ENCODE measurements around the gene PRRC2C. TPM values are rescaled to one million over a fixed set of nuclear protein-coding genes. Genes with fewer than 3 reads are reported as not detected.
A peak's percentile ranks its signal among the peaks of the same experiment; 100 is the strongest.
"Not testable (repeated sequence)": the region's sequence is repeated elsewhere in the genome, so short reads cannot be mapped to it uniquely, and the experiment has no call there.

PRRC2C gene
- total RNA-seq, 1 donor from 2014 or later = 64.6 TPM

DNA sequence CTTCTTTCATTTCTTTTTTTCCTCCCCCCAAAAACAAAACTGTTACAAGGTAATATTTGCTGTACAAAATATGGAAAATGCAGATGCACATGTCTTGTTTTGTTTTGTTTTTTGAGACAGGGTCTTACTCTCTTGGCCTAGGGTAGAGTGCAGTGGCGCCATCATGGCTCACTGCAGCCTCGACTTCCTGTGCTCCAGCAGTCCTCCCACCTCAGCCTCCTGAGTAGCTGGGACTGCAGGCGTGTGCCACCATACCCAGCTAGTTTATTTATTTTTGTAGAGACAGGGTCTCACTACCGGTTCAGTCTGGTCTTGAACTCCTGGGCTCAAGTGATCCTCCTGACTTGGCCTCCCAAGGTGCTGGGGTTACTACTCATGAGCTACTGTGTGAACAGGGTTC, 15.5 kb downstream of the PRRC2C start:
- DNase-seq = no peak

DNA sequence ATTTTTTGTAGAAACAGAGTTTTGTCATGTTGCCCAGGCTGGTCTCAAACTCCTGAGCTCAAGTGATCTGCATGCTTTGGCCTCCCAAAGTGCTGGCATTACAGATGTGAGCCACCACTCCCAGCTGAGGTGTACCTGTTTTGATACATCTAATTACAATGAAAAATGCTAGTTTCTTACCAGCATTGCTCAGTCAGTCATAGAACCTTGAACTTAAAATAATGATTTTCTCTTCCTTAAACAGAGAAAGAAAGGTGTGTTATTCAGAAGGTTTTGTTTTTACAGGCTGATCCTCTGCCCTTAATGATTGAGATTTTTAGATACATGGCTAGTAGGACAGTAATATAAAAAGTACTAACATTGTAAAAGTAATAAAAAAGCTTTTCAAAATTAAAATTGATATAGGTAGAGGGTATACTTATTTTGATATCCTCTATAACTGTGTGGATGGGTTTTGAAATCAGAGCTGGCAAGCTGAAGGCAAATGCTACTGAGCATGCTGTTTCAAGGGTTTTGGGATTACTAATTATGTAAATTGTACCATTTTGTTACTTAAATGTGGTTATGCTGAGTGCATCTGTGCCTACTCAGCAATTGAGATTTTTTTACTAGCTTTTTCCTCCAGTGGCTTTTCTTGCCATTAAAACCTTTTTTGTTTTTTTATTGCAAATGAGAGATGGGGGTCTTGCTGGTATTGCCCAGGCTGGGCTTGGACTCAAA, 16.1 kb downstream of the PRRC2C start:
- DNase-seq = no peak

DNA sequence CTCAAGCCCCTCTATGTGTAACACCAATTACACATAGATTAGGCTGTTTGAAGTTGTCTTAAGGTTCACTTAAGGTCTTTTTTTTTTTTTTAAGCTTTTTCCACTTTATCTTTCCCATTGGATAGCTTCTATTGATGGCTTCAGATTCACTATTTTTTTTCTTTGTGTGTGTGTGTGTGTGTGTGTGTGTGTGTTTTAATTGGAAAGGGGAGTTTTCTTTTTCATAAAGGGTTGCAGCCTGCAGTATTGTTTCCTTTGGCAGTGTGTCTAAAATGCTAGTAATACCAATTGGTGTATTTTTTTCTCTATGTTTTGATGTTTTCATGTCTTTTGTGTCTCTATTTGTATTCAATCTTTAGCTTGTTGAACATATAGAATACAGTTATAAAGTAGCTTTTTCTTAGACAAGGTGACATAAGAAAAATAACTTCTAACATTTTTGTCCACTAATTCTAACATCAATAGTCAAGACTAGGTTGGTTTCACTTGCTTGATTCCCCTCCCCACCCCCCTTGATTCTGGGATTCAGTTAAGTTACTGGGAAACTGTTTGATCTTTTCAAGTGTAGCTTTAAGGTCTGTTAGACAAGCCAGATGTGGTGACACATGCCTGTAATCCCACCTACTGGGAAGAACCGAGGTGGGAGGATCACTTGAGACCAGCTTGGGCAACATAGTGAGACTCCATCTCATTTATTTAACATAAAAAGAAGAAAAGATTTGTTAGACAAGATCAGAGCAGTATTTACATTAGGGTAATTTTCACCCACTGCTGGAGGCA, 21.4 kb downstream of the PRRC2C start:
- no peak for DNase-seq

DNA sequence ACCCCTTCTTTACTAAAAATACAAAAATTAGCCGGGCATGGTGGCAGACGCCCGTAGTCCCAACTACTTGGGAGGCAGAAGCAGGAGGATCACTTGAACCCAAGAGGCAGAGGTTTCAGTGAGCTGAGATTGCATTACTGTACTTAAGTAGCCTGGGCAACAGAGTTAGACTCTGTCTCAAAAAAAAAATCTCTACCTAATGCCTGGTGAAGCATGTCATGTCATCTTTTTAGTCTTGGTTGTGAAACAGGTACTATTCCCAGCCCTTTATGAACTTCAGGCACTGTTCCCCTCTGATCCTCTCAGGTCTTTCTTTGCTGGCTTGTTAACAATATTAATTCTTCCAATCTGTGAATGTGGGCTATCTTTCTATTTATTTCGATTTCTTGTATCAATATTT, 22.1 kb downstream of the PRRC2C start:
- no peak for DNase-seq

DNA sequence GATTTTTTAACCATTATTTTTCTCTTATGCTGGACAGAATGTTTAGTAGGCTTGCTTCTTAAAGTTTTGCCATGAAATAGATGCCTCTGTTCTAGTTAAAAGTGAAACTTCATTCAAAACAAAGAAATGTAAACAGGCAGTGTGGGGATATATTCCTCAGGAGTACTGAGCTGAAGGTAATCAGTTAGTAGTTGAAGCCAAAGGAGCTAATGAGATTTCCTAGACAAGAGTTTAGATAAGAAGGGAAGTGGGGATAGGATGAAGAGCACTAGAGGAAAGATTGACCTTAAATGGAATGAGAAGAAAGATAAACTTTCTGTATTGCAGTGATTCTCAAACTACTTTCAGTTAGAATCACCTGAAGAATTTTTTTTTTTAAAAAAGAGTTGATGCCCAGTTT, 23.9 kb downstream of the PRRC2C start:
- no peak for DNase-seq

DNA sequence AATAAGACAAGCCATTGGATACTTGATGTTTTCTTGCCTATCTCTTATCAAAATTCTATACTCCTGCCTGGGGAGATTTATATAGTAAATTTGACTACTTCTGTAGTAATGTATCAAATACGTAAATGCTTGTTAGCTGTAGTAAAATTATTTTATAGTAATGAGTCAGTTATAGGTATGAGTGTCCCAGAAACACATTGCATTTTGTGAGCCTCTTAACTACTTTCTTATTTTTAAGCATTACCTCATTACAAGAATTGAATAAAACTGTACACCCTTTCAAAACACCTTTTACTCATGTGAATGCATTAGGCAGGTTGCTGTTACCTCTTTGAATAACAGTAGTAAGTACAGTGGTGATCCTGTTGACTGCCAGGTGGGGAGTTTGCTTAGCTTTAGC, 28.4 kb downstream of the PRRC2C start:
- DNase-seq = no peak

DNA sequence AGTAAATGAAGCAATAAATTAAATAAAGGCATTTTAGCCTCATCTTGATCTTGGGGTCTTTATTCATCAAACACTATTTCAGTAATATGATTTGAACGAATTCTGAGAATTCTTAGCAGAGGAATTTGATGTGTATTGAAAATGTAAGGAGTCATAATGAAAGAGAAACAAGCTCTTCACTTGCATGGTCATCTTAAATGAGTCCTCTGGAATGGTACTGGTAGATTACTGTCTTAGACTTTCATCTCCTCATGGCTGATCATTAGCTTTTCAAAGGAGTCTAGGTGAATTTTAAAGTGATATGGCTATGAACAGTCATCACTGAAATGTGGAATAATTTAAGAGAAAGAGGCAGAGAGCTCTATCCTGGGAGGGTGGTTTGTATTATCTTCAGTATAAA, 30.0 kb downstream of the PRRC2C start:
- DNase-seq = no peak

DNA sequence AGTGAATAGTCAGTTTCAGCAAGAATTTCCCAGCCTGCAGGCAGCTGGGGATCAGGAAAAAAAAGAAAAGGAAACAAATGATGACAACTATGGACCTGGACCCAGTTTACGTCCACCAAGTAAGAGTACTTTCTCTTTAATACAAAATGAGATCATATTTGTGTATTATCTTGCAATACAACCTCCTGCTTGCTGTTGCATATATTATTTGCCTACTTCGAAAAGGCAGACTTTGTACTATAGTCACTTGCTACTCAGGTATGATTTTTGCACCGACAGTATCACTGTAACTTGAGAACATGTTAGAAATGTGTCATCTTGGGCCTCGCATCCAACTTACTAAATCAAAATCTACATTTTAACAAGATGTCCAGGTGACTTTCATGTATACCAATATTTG, 30.4 kb downstream of the PRRC2C start:
- no peak for DNase-seq

DNA sequence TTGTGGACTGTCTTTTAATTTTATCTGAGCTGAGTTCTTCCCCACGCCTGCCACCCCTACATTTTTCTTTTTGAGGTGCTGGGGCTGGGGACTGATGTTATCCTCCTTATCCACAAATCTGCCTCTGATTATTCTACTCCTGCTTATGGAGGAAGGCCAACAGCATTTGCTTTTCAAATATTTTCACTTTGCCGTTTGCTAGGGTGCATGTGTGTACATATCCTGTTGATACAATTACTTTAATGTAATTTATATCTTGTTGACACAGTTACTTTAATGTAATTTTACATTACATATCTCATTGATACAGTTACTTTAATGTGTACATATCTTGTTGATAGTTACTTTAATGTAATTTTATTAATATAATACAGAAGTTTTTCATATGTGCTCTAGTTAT, 36.2 kb downstream of the PRRC2C start:
- no peak for DNase-seq

DNA sequence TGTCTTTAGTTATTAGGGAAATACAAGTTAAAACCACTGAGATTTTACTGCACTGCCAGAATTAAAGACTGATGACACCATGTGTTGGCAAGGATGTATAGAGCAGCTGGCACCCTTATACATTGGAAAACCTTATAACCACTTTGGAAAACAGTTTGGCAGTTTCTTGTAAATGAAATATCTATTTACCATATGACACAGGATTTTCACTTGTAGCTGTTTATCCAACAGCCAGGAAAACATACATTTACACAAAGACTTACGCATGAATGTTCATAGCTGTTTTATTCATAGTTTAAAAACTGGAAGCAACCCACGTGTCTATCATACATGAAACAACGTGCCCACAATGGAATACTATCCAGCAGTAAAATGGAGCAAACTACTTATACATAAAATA, 45.3 kb downstream of the PRRC2C start:
- DNase-seq = peak; percentile 26

DNA sequence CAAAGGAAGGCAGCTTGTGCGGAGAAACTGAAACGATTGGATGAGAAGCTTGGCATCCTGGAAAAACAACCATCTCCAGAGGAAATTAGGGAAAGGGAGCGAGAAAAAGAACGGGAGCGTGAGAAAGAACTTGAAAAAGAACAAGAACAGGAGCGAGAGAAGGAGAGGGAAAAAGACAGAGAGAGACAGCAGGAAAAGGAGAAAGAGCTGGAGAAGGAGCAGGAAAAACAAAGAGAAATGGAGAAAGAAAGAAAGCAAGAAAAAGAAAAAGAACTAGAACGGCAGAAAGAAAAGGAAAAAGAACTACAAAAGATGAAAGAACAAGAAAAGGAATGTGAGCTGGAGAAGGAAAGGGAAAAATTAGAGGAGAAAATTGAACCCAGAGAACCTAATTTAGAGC, 47.2 kb downstream of the PRRC2C start:
- no peak for DNase-seq

DNA sequence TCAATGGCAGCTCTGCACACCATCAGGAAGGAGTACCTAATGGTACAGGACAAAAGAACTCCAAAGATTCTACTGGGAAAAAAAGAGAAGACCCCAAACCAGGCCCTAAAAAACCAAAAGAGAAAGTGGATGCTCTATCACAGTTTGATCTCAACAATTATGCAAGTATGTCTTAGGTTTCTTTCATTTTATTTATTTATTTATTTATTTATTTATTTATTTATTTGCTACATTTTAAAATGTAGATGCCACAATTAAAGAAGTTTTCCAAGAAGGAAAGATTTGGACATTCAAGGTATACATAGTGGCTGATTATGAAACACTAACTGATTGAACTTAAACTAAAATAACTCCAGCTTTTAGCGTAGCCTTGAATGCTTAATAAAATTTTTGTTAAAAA, 60.2 kb downstream of the PRRC2C start:
- no peak for DNase-seq

DNA sequence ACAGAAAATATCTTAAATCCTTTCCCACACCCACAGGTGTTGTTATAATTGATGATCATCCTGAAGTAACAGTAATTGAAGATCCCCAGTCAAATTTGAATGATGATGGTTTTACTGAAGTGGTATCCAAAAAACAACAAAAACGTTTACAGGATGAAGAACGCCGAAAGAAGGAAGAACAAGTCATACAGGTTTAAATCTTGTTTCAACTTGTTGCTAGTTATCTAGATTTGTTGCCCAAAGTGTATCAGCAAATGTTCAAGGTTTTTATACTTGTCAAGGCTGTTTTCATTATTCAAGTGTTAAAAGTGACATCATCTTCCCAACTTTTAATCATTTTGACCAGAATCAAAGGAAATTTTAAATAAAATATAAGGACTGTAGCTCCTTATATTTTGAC, 64.7 kb downstream of the PRRC2C start:
- peak; percentile 16 for DNase-seq

DNA sequence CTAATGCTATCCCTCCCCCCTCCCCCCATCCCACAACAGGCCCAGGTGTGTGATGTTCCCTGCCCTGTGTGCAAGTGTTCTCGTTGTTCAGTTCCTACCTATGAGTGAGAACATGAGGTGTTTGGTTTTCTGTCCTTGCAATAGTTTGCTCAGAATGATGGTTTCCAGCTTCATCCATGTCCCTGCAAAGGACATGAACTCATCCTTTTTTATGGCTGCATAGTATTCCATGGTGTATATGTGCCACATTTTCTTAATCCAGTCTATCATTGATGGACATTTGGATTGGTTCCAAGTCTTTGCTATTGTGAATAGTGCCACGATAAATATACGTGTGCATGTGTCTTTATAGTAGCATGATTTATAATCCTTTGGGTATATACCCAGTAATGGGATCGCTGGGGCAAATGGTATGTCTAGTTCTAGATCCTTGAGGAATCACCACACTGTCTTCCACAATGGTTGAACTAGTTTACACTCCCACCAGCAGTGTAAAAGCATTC, 65.3 kb downstream of the PRRC2C start:
- DNase-seq = not testable (repeated sequence)

DNA sequence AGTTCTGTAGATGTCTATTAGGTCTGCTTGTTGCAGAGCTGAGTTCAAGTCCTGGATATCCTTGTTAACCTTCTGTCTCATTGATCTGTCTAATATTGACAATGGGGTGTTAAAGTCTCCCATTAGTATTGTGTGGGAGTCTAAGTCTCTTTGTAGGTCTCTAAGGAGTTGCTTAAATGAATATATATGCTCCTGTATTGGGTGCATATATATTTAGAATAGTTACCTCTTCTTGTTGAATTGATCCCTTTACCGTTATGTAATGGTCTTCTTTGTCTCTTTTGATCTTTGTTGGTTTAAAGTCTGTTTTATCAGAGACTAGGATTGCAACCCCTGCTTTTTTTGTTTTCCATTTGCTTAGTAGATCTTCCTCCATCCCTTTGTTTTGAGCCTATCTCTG, 68.6 kb downstream of the PRRC2C start:
- not testable (repeated sequence) for DNase-seq

DNA sequence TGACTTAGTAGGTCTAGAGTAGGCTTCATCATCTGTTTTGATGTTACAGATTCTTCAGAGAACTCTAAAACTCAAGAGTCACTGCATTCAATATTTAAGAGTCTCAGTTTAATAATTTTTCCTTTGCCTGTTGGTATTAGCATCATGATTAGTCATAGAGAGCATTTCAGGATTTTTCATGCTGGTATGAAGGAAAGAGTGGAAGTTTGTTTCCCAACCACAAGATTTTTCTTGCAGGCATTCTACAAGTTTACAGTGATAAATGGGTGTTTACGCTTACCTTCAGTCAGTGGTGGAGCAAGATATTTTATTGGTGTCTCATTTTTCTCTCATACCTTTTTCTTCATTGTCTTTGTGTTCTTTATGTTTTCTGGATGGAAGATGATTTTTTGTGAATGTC, 78.3 kb downstream of the PRRC2C start:
- DNase-seq = no peak

DNA sequence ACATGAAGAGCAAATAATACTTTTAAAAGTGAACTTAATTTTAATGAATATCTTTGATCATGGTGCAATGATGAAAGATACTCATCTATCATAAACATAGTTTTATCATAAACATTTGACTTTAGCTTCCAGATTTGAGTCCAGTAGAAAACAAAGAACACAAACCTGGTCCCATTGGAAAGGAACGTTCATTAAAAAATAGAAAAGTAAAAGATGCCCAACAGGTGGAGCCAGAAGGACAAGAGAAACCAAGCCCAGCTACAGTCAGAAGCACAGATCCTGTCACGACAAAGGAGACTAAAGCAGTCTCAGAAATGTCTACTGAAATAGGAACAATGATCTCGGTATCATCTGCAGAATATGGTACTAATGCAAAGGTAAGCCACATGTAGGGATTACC, 81.1 kb downstream of the PRRC2C start:
- DNase-seq = no peak

DNA sequence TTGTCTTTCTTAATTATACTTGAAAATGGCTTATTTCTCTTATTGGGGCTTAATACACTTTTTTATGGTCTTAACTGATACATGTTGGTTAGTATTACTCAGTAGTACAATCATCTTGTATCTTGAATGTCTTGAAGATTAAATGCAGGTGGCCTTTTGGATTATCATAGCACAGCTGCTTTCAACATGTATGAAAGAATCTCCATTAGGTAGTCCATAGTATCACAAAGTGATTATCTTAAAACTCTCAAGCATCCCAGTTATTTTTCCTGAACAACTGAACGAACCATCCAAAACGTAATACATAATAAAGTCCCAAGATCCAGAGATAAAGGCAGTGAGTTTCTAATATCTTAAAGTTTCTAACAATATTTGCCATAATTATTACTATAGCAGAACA, 85.0 kb downstream of the PRRC2C start:
- no peak for DNase-seq

DNA sequence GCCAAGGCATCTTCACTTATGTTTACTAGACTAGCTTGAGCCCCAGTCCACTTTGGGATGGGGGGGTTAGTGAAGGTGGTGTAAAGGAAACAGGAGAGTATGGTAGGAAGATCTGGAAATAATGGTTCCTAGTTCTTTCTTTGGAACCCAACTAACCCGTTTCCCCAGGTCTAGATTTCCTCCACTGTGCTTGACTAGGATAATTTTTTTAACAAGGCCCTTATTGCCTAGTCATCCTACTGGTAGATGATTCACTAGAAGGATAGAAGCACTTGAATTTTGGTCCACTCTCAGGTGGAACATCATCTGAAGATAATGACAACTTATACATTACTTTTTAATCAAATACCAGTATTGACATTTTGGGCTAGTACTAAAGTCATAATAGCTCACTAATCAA, 90.8 kb downstream of the PRRC2C start:
- no peak for DNase-seq

DNA sequence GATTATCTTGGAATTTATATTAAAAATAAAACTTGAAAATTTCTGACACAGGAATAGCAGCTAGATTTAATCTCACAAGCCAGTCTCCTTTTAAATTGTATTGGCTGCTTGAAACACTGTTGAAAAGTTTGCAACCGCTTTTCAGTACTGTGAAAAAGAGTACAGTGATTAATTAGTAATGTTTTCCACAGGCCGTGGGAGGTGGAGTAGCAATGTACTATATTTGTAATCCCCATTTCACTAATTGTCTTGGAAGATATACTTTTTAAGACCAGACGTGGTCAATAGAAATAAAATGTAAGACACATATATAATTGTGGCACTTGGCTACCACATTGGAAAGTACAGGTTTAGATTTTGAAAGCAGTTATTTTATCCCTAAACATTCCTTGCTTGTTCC, 95.9 kb downstream of the PRRC2C start:
- no peak for DNase-seq

DNA sequence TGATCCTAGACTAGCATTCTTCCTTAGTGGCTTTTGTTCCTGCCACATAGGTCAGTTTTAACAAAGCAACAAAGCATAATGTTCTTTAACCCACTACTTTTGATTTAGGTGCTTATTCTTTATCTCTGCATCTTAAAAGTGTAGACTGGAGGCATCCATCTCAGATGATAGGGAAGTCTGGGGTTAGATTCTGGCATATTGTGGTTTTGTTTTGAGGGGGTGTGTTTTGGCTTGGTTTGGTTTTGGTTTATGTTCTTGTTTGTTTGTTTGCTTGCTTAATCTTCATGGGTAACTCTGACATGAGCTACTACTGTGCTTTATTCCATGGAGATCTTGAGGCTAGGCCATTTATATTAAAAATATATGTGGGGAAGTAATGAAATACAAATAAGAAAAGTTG, 96.4 kb downstream of the PRRC2C start:
- no peak for DNase-seq

DNA sequence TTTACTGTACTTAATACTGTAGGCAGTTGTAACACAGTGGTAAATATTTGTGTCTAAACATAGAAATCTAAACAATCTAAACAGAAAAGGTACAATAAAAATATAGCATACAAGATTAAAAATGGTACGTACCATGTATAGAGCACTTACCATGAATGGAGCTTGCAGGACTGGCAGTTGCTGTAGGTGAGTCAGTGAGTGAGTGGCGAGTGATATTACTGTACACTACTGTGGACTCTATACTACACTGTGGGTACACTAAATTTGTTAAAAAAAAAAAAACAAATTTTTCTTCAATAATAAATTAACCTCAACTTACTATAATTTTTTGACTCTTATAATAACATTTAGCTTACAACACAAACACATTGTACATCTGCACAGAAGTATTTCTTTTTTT, 97.3 kb downstream of the PRRC2C start:
- DNase-seq = no peak

DNA sequence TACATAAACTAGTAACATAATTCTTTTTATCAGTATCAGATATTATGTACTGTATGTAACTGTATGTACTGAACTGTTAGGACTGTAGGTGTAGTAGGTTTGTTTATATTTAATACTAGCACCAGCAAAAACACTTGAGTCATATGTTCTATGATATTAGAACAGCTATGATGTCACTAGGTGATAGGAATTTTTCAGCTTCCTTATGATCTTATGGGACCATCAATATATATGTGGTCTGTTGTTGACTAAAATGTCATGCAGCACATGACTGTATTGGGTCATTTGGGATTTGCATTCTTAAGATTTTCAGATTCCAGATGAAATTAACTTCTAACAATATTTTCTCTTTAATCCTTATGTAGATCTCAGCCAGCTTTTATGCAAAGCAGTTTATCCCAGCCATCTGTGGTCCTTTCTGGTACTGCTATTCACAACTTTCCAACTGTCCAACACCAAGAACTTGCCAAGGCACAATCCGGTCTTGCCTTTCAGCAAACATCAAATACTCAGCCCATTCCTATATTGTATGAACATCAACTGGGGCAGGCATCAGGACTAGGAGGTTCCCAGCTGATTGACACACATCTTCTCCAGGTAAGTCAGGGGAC, 98.4 kb downstream of the PRRC2C start:
- DNase-seq = no peak

DNA sequence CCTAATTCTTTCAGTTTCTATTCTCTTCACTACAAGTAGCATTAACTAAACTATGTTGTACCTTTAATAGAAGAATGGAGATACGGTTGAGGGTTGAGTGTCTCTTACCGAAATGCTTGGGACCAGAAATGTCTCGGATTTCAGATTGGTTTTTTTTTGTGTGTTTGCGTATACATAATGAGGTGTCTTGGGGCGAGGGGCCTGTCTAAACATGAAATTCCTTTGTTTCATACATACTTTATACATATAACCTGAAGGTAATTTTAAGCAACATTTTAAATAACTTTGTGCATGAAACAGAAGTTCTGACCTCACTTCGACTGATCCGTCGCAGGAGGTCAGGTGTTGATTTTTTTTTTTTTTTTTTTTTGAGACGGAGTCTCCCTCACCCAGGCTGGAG, 100.4 kb downstream of the PRRC2C start:
- no peak for DNase-seq
